Measurements from ENCODE around the gene ARIH1. TPM values are rescaled to one million over a fixed set of nuclear protein-coding genes. Genes with fewer than 3 reads are reported as not detected.

Gene ARIH1
- total and polyA plus RNA-seq, 2 donors (not counting 3 experiments of a cell fraction or from before 2014, with no cell fraction given): 25.1 to 144 TPM

GRCh38 chr15:72451224-72451623, 22.9 kb upstream of the ARIH1 start:
- dilution Hi-C loops (cut with MboI; ENCODE audit: extremely low pct_ligation_motif_present, low sequenced_read_pairs) (no loop called here), intact Hi-C loops (cut with micrococcal nuclease) (no loop called here)
- H3K4me1 ChIP-seq (ENCODE audit: control insufficient read depth, extremely low read depth, insufficient read depth, low read length): no peaks in the 10 kb centered on the region
- H3K4me3 ChIP-seq (replicated peaks in 1 of 3; ENCODE audit: insufficient read depth in 1 of 3, low read depth in 1 of 3, low read length in 3 of 3): no peak overlapping the region
- ChIA-PET POLR2A (no interaction called here), CTCF (no interaction called here)
- BruUV-seq (replicated peaks): no TSS peak
- H3K9me1 ChIP-seq (replicated peaks; ENCODE audit: control insufficient read depth, extremely low read depth, insufficient read depth, low read length): no peaks in the 10 kb centered on the region
- H3K79me2 ChIP-seq (ENCODE audit: control insufficient read depth, insufficient read depth, low read length): no peaks in the 10 kb centered on the region
- H2AFZ ChIP-seq (ENCODE audit: low read depth, low read length): no peak overlapping the region
- FAIRE-seq (no peak), DNase-seq (ENCODE audit: low read depth, low spot score) (no peak)
- TF ChIP-seq POLR2AphosphoS5 (IDR thresholded peaks at IDR 0.05; ENCODE audit: insufficient read depth, low read depth, low read length) (no peak), FOS (IDR thresholded peaks at IDR 0.05; ENCODE audit: borderline replicate concordance, insufficient read depth, low read length) (no peak), EZH2 (IDR thresholded peaks at IDR 0.05; ENCODE audit: borderline replicate concordance, low read depth, low read length, severe bottlenecking) (no peak)
- no peak overlapping the region for H3K9ac ChIP-seq (replicated peaks; ENCODE audit: extremely low read depth, insufficient read depth, low read length)
- H3K9me3 ChIP-seq (replicated peaks; ENCODE audit: control insufficient read depth, insufficient read depth, low read length): no peaks in the 10 kb centered on the region
- H3K4me2 ChIP-seq (ENCODE audit: insufficient read depth, low read length): no peak overlapping the region
- H3K27ac ChIP-seq (ENCODE audit: insufficient read depth, low read depth, low read length): no peak overlapping the region
- H3K36me3 ChIP-seq (ENCODE audit: control insufficient read depth in 2 of 2, extremely low read depth in 1 of 2, insufficient read depth in 2 of 2, low read length in 2 of 2): no peaks in the 10 kb centered on the region
- no peaks in the 10 kb centered on the region for H4K20me1 ChIP-seq (replicated peaks; ENCODE audit: control insufficient read depth, extremely low read depth, insufficient read depth, low read length)
- H3K27me3 ChIP-seq (ENCODE audit: control insufficient read depth in 2 of 2, insufficient read depth in 2 of 2, low read length in 2 of 2): peaks cover 3 to 4% of the 10 kb centered on the region in 2 experiments

DNA sequence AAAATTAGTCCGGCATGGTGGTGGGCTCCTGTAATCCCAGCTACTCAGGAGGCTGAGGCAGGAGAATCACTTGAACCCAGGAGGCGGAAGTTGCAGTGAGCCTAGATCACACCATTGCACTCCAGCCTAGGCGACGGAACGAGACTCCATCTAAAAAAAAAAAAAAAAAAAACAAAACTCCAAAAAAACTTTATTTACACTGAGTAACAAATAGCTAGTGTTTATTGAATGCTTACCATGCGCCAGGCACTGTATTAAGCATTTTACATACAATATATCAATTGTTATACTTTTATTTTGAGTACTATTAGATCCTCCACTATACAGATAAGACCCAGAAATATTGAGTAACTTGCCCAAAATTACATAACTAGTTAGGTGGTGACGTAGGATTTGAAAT, 17.4 kb upstream of the ARIH1 start:
- no peaks in the 10 kb centered on the region for H3K4me1 ChIP-seq (ENCODE audit: control insufficient read depth, extremely low read depth, insufficient read depth, low read length)
- intact Hi-C loops (cut with micrococcal nuclease): no loop called here
- no peak overlapping the region for H3K9ac ChIP-seq (replicated peaks; ENCODE audit: extremely low read depth, insufficient read depth, low read length)
- DNase-seq (ENCODE audit: low read depth, low spot score) (no peak), FAIRE-seq (no peak)
- no peak overlapping the region for H3K27ac ChIP-seq (ENCODE audit: insufficient read depth, low read depth, low read length)
- no peaks in the 10 kb centered on the region for H3K79me2 ChIP-seq (ENCODE audit: control insufficient read depth, insufficient read depth, low read length)
- H4K20me1 ChIP-seq (replicated peaks; ENCODE audit: control insufficient read depth, extremely low read depth, insufficient read depth, low read length): no peaks in the 10 kb centered on the region
- H3K4me2 ChIP-seq (ENCODE audit: insufficient read depth, low read length): no peak overlapping the region
- ChIA-PET POLR2A (no interaction called here), CTCF (interaction anchor here (1.6 kb wide), 1 partner anchor 143 kb away, joined by 4 read pairs; no protein-coding TSS in a partner anchor)
- no TSS peak for BruUV-seq (replicated peaks)
- H3K36me3 ChIP-seq (ENCODE audit: control insufficient read depth in 2 of 2, extremely low read depth in 1 of 2, insufficient read depth in 2 of 2, low read length in 2 of 2): no peaks in the 10 kb centered on the region
- H3K27me3 ChIP-seq (ENCODE audit: control insufficient read depth in 2 of 2, insufficient read depth in 2 of 2, low read length in 2 of 2): peaks cover 0 to 4% of the 10 kb centered on the region in 2 experiments
- no peak overlapping the region for H2AFZ ChIP-seq (ENCODE audit: low read depth, low read length)
- H3K9me3 ChIP-seq (replicated peaks; ENCODE audit: control insufficient read depth, insufficient read depth, low read length): no peaks in the 10 kb centered on the region
- dilution Hi-C loops (cut with MboI; ENCODE audit: extremely low pct_ligation_motif_present, low sequenced_read_pairs): no loop called here
- no peak overlapping the region for H3K4me3 ChIP-seq (replicated peaks in 1 of 3; ENCODE audit: insufficient read depth in 1 of 3, low read depth in 1 of 3, low read length in 3 of 3)
- H3K9me1 ChIP-seq (replicated peaks; ENCODE audit: control insufficient read depth, extremely low read depth, insufficient read depth, low read length): no peaks in the 10 kb centered on the region
- TF ChIP-seq FOS (IDR thresholded peaks at IDR 0.05; ENCODE audit: borderline replicate concordance, insufficient read depth, low read length) (no peak), GATA2 (IDR thresholded peaks at IDR 0.05; ENCODE audit: insufficient read depth, insufficient read length, low read depth, low read length) (no peak), POLR2AphosphoS5 (IDR thresholded peaks at IDR 0.05; ENCODE audit: insufficient read depth, low read depth, low read length) (no peak), MYC (IDR thresholded peaks at IDR 0.05; ENCODE audit: low read depth, low read length) (no peak), POLR2A (IDR thresholded peaks at IDR 0.05; ENCODE audit: low read depth, low read length) (no peak), EZH2 (IDR thresholded peaks at IDR 0.05; ENCODE audit: borderline replicate concordance, low read depth, low read length, severe bottlenecking) (no peak), JUN (IDR thresholded peaks at IDR 0.05; ENCODE audit: borderline replicate concordance, insufficient read depth, insufficient read length, low read depth) (no peak)
- TF ChIP-seq, protein P1, sequence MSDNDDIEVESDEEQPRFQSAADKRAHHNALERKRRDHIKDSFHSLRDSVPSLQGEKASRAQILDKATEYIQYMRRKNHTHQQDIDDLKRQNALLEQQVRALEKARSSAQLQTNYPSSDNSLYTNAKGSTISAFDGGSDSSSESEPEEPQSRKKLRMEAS (IDR thresholded peaks at IDR 0.05; ENCODE audit: insufficient read depth, insufficient read length): no peak
- TF ChIP-seq, protein P2, sequence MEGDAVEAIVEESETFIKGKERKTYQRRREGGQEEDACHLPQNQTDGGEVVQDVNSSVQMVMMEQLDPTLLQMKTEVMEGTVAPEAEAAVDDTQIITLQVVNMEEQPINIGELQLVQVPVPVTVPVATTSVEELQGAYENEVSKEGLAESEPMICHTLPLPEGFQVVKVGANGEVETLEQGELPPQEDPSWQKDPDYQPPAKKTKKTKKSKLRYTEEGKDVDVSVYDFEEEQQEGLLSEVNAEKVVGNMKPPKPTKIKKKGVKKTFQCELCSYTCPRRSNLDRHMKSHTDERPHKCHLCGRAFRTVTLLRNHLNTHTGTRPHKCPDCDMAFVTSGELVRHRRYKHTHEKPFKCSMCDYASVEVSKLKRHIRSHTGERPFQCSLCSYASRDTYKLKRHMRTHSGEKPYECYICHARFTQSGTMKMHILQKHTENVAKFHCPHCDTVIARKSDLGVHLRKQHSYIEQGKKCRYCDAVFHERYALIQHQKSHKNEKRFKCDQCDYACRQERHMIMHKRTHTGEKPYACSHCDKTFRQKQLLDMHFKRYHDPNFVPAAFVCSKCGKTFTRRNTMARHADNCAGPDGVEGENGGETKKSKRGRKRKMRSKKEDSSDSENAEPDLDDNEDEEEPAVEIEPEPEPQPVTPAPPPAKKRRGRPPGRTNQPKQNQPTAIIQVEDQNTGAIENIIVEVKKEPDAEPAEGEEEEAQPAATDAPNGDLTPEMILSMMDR (IDR thresholded peaks at IDR 0.05; ENCODE audit: extremely low read depth in 1 of 2, insufficient read depth in 1 of 2, low read depth in 1 of 2, low read length in 2 of 2): no peak

All from endothelial cell of umbilical vein (primary cell).